Endodermal cell (in vitro differentiated cells): Measurements from ENCODE around the gene EDDM13. TPM values are rescaled to one million over a fixed set of nuclear protein-coding genes. Genes with fewer than 3 reads are reported as not detected.
A peak's percentile ranks its signal among the peaks of the same experiment; 100 is the strongest.

Experiments
- DNase-seq: peaks from one replicate; pipeline ENCODE4 v3.0.0-alpha.2; 2017
- H3K27ac ChIP-seq: 2 replicates; pipeline ENCODE4 v1.5.1; 2013; ENCODE audit warnings: mild to moderate bottlenecking, low read depth, low read length, moderate library complexity
- H3K27me3 ChIP-seq: 2 replicates; pipeline ENCODE4 v1.6.1; 2013; ENCODE audit warnings: mild to moderate bottlenecking, low read length, moderate library complexity; ENCODE audit not compliant: insufficient read depth, control insufficient read depth, poor library complexity, severe bottlenecking
- H3K36me3 ChIP-seq: 2 replicates; pipeline ENCODE4 v1.7.0; 2013; ENCODE audit warnings: mild to moderate bottlenecking, low read length, moderate library complexity; ENCODE audit not compliant: control insufficient read depth, insufficient read depth
- H3K4me1 ChIP-seq: one replicate; pipeline ENCODE4 v1.7.0; 2013; ENCODE audit warnings: low read length; ENCODE audit not compliant: control insufficient read depth, insufficient read depth
- H3K4me3 ChIP-seq: 2 replicates; pipeline ENCODE4 v1.5.1; 2013; ENCODE audit warnings: mild to moderate bottlenecking, low read length, moderate library complexity
- H3K9ac ChIP-seq: 2 replicates; pipeline ENCODE4 v1.6.1; 2013; ENCODE audit warnings: mild to moderate bottlenecking, low read length, moderate library complexity; ENCODE audit not compliant: poor library complexity, severe bottlenecking; ENCODE audit errors: extremely low read depth
- H3K9me3 ChIP-seq: 2 replicates; pipeline ENCODE4 v1.6.1; 2013; ENCODE audit warnings: mild to moderate bottlenecking, low read length, moderate library complexity; ENCODE audit not compliant: control insufficient read depth
- H3K27ac Mint-ChIP-seq: 2 replicates; pipeline ENCODE4 v1.8.0; 2020; ENCODE audit warnings: mixed read lengths
- H3K27me3 Mint-ChIP-seq: 2 replicates; pipeline ENCODE4 v1.8.0; 2021; ENCODE audit warnings: mild to moderate bottlenecking, mixed read lengths; ENCODE audit not compliant: insufficient read depth
- H3K36me3 Mint-ChIP-seq: 2 replicates; pipeline ENCODE4 v1.8.0; 2020; ENCODE audit warnings: low read depth, mixed read lengths
- H3K4me1 Mint-ChIP-seq: 2 replicates; pipeline ENCODE4 v1.8.0; 2020; ENCODE audit warnings: mixed read lengths
- H3K4me3 Mint-ChIP-seq: 2 replicates; pipeline ENCODE4 v1.8.0; 2020; ENCODE audit warnings: mild to moderate bottlenecking, moderate library complexity, mixed read lengths
- H3K9me3 Mint-ChIP-seq: 2 replicates; pipeline ENCODE4 v1.8.0; 2020; ENCODE audit warnings: mild to moderate bottlenecking, mixed read lengths
- WGBS, 2 experiments: methylation state at CpG; one replicate each; pipeline versions ENCODE4 v1.1.5 to v1.1.7; 2013; ENCODE audit warnings: missing lambda C conversion rate in 2 of 2, mixed read lengths in 1 of 2; ENCODE audit not compliant: insufficient coverage in 1 of 2, insufficient read length in 1 of 2; 5-methylcytosine and 5-hydroxymethylcytosine counted together
- total RNA-seq, 2 donors: library from RNA; stranded (reverse); fragmentation: NEBNext Ultra II Directional in 1 of 2; extraction: Animal tissue kit (Norgen Biotek cat#: 25700) in 1 of 2; gene quantifications; 2 replicates in 1 of 2; 3 replicates in 1 of 2; pipeline ENCODE4 v1.2.1, GENCODE V29; 2021
- TF ChIP-seq, protein P1 (sequence below): fragments of 200-600 bp; sonication (generic); conservative IDR thresholded peaks from 2 replicates; pipeline ENCODE4 v1.5.0; 2021; ENCODE audit warnings: antibody characterized with exemption, mild to moderate bottlenecking

Gene EDDM13
- total RNA-seq, 2 donors from 2014 or later: not detected

DNA sequence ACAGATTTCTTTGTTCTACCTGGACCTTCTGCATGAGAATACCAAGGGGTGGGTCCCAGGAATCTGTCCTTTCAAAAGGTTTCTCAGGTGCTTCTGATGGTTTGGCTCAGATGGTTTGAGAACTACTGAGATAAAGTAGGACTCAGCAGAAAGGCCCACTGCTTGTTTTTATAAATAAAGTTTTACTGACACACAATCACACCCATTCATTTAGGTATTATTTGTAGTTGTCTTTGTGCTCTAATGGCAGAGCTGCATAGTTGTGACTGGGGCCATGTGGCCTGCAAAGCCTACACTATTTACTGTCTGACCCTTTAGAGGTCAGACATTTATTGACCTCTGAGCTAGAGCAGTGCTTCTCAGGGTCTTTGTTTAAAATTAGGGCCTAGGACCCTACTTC, 17.6 kb downstream of the EDDM13 start:
- H3K27ac ChIP-seq: no peak overlapping the region
- no peak for DNase-seq
- H3K4me3 ChIP-seq: no peak overlapping the region
- no peak overlapping the region for H3K9ac ChIP-seq
- Mint-ChIP-seq H3K4me3 (no peak overlapping the region), H3K4me1 (peaks cover 10% of the 10 kb centered on the region), H3K9me3 (peaks cover 8% of the 10 kb centered on the region), H3K27me3 (no peaks in the 10 kb centered on the region), H3K27ac (no peak overlapping the region), H3K36me3 (peaks cover 58% of the 10 kb centered on the region)
- H3K4me1 ChIP-seq: no peaks in the 10 kb centered on the region
- TF ChIP-seq, protein P1, sequence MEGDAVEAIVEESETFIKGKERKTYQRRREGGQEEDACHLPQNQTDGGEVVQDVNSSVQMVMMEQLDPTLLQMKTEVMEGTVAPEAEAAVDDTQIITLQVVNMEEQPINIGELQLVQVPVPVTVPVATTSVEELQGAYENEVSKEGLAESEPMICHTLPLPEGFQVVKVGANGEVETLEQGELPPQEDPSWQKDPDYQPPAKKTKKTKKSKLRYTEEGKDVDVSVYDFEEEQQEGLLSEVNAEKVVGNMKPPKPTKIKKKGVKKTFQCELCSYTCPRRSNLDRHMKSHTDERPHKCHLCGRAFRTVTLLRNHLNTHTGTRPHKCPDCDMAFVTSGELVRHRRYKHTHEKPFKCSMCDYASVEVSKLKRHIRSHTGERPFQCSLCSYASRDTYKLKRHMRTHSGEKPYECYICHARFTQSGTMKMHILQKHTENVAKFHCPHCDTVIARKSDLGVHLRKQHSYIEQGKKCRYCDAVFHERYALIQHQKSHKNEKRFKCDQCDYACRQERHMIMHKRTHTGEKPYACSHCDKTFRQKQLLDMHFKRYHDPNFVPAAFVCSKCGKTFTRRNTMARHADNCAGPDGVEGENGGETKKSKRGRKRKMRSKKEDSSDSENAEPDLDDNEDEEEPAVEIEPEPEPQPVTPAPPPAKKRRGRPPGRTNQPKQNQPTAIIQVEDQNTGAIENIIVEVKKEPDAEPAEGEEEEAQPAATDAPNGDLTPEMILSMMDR: no peak
- H3K36me3 ChIP-seq: peaks cover 14% of the 10 kb centered on the region
- peaks cover 6% of the 10 kb centered on the region for H3K9me3 ChIP-seq
- no peaks in the 10 kb centered on the region for H3K27me3 ChIP-seq

DNA sequence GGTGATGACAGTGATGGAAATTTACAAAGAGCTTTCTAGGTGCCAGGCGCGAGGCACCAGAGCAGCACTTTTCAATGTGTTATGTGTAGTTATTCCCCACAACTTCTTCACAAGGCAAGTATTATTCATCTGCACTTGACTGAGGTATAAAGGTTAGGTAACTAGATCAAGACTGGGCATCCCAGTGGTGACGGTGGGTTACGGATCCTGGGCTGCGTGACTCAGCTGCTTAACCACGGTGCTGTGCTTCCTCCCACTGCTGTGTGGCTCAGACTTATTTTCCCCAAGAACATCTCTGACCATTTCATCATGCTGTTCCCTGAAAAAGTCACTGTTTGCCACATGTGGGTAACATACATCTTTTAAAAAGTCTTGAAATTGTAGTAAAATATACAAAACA, 19.3 kb downstream of the EDDM13 start:
- TF ChIP-seq, protein P1: no peak
- Histone ChIP-seq H3K27me3 (no peaks in the 10 kb centered on the region), H3K36me3 (peaks cover 14% of the 10 kb centered on the region), H3K27ac (no peak overlapping the region), H3K4me3 (no peak overlapping the region), H3K9me3 (peaks cover 6% of the 10 kb centered on the region), H3K4me1 (no peaks in the 10 kb centered on the region), H3K9ac (no peak overlapping the region)
- DNase-seq: no peak
- Mint-ChIP-seq H3K4me3 (no peak overlapping the region), H3K36me3 (peaks cover 67% of the 10 kb centered on the region), H3K27ac (no peak overlapping the region), H3K27me3 (no peaks in the 10 kb centered on the region), H3K4me1 (peaks cover 10% of the 10 kb centered on the region), H3K9me3 (peaks cover 8% of the 10 kb centered on the region)
- 93 to 96% methylated on average over 4 to 6 of the region's 6 CpGs for WGBS, 2 experiments

DNA sequence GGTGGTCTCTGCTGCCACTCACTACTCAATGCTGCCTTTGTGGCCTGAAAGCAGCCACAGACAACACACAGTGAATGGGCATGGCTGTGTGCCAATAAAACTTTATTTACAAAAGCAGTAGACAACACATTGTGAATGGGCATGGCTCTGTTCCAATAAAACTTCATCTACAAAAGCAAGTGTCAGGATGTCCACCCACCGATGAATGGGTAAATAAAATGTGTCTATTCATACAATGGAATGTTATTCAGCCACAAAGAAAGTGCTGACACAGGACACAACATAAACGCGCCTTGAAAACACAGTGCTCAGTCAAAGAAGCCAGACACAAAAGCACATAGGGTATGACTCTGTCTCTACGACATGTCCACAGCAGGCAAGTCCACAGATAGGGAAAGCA, 22.0 kb downstream of the EDDM13 start:
- no peak overlapping the region for H3K27ac Mint-ChIP-seq
- DNase-seq: no peak
- H3K9me3 Mint-ChIP-seq: peaks cover 8% of the 10 kb centered on the region
- peak overlapping the region; percentile 76 for H3K27ac ChIP-seq
- no peaks in the 10 kb centered on the region for H3K27me3 ChIP-seq
- H3K4me1 Mint-ChIP-seq: peaks cover 10% of the 10 kb centered on the region
- H3K4me3 ChIP-seq: no peak overlapping the region
- TF ChIP-seq, protein P1: no peak
- peaks cover 60% of the 10 kb centered on the region for H3K36me3 Mint-ChIP-seq
- peaks cover 14% of the 10 kb centered on the region for H3K36me3 ChIP-seq
- no peak overlapping the region for H3K9ac ChIP-seq
- H3K27me3 Mint-ChIP-seq: no peaks in the 10 kb centered on the region
- no peak overlapping the region for H3K4me3 Mint-ChIP-seq
- H3K9me3 ChIP-seq: peaks cover 6% of the 10 kb centered on the region
- H3K4me1 ChIP-seq: no peaks in the 10 kb centered on the region
- 88 to 93% methylated on average over 3 to 4 of the region's 4 CpGs for WGBS, 2 experiments
